IMR-90 (cell line): ENCODE data around the gene PPIAL4G.
"Not testable (repeated sequence)": the region's sequence is repeated elsewhere in the genome, so short reads cannot be mapped to it uniquely, and the experiment has no call there.

ENCODE experiments used
- ELK1 ChIP-seq: fragments of 150-350 bp; IDR thresholded peaks from 2 replicates; pipeline ENCODE4 v1.6.1; 2016; ENCODE audit warnings: low read depth, mild to moderate bottlenecking, low read length, moderate library complexity, borderline replicate concordance
- FOS ChIP-seq: fragments of 150-350 bp; IDR thresholded peaks from 2 replicates; pipeline ENCODE4 v1.6.1; 2016; ENCODE audit warnings: low read depth, low read length
- MAFK ChIP-seq: IDR thresholded peaks from 2 replicates; pipeline ENCODE4 v1.6.1; 2012; ENCODE audit warnings: low read depth, low read length, improper control_type of control experiment
- POLR2A ChIP-seq: IDR thresholded peaks from 2 replicates; pipeline ENCODE4 v1.6.1; 2012; ENCODE audit warnings: mild to moderate bottlenecking, low read depth, low read length
- RAD21 ChIP-seq: IDR thresholded peaks from 2 replicates; pipeline ENCODE4 v1.6.1; 2012; ENCODE audit warnings: low read length, improper control_type of control experiment
- RCOR1 ChIP-seq: IDR thresholded peaks from 2 replicates; pipeline ENCODE4 v1.6.1; 2012; ENCODE audit warnings: mild to moderate bottlenecking, low read length, improper control_type of control experiment; ENCODE audit not compliant: insufficient replicate concordance
- RFX5 ChIP-seq: IDR thresholded peaks from 2 replicates; pipeline ENCODE4 v1.8.0; 2012; ENCODE audit warnings: low read depth, mild to moderate bottlenecking, low read length, moderate library complexity
- SMC3 ChIP-seq: fragments of 150-350 bp; IDR thresholded peaks from 2 replicates; pipeline ENCODE4 v1.6.1; 2016; ENCODE audit warnings: low read depth, mild to moderate bottlenecking, antibody characterized with exemption, low read length, moderate library complexity
- TF ChIP-seq, protein P1 (sequence below): conservative IDR thresholded peaks from 2 replicates; pipeline ENCODE4 v1.5.1; 2012; ENCODE audit warnings: mild to moderate bottlenecking, low read depth, low read length, improper control_type of control experiment
- TF ChIP-seq, protein P2 (sequence below): fragments of 150-350 bp; IDR thresholded peaks from 2 replicates; pipeline ENCODE4 v1.6.1; 2017; ENCODE audit warnings: mild to moderate bottlenecking, antibody characterized with exemption, low read length, low read depth

GRCh38 chr1:148526587-148526986 lies 43.5 kb upstream of the PPIAL4G start:
- TF ChIP-seq POLR2A, RAD21, FOS, RFX5, SMC3, RCOR1, MAFK, ELK1: not testable (repeated sequence)
- TF ChIP-seq, protein P1, sequence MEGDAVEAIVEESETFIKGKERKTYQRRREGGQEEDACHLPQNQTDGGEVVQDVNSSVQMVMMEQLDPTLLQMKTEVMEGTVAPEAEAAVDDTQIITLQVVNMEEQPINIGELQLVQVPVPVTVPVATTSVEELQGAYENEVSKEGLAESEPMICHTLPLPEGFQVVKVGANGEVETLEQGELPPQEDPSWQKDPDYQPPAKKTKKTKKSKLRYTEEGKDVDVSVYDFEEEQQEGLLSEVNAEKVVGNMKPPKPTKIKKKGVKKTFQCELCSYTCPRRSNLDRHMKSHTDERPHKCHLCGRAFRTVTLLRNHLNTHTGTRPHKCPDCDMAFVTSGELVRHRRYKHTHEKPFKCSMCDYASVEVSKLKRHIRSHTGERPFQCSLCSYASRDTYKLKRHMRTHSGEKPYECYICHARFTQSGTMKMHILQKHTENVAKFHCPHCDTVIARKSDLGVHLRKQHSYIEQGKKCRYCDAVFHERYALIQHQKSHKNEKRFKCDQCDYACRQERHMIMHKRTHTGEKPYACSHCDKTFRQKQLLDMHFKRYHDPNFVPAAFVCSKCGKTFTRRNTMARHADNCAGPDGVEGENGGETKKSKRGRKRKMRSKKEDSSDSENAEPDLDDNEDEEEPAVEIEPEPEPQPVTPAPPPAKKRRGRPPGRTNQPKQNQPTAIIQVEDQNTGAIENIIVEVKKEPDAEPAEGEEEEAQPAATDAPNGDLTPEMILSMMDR: not testable (repeated sequence)
- TF ChIP-seq, protein P2, sequence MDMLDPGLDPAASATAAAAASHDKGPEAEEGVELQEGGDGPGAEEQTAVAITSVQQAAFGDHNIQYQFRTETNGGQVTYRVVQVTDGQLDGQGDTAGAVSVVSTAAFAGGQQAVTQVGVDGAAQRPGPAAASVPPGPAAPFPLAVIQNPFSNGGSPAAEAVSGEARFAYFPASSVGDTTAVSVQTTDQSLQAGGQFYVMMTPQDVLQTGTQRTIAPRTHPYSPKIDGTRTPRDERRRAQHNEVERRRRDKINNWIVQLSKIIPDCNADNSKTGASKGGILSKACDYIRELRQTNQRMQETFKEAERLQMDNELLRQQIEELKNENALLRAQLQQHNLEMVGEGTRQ: not testable (repeated sequence)
